HCT116 (cell line): ENCODE results near the gene SH3GL1. TPM values are rescaled to one million over a fixed set of nuclear protein-coding genes. Genes with fewer than 3 reads are reported as not detected.

ENCODE experiments used
- ATAC-seq: fragments of 200-7000 bp; cut with Tn5 transposase; 2 replicates; pipeline ENCODE4 v1.9.1; 2020; ENCODE audit warnings: mild to moderate bottlenecking, moderate library complexity
- BruUV-seq: library from RNA; stranded (reverse); fragments of 400-500 nt; replicated peaks from 2 replicates; lab custom pipeline; 2021; lab: Mats Ljungman, UMichigan
- CTCF ChIA-PET: fragments of 300-600 bp; sonication (Branson Sonifier 250); formaldehyde crosslinking; loops from one replicate; lab custom pipeline; 2021; ENCODE audit warnings: antibody characterized with exemption; lab: Charles Lee
- POLR2A ChIA-PET: fragments of 300-600, 350-600 bp; sonication (Branson Sonifier 250); formaldehyde crosslinking; loops from one replicate; lab custom pipeline; 2021; ENCODE audit warnings: antibody characterized with exemption; lab: Charles Lee
- RAD21 ChIA-PET, 2 experiments: fragments of 300-600 bp; sonication (Branson Sonifier 250); formaldehyde crosslinking; loops; one replicate each; lab custom pipeline; 2023; ENCODE audit warnings: low total read pairs in 2 of 2; ENCODE audit not compliant: uncharacterized antibody in 2 of 2, unreplicated experiment in 2 of 2, low non-redundant PET in 1 of 2; lab: Charles Lee
- DNase-seq: peaks from one replicate; pipeline ENCODE4 v3.0.0-alpha.2; 2010; ENCODE audit warnings: low read depth, low spot score
- H2AFZ ChIP-seq: fragments of 200-600 bp; shearing (Covaris generic), sonication (generic); 2 replicates; pipeline ENCODE4 v1.6.1; 2017; ENCODE audit warnings: low read depth, mixed run types, mixed read lengths, antibody characterized with exemption, low read length; ENCODE audit not compliant: poor library complexity, severe bottlenecking
- H3K27ac ChIP-seq: 2 replicates; pipeline ENCODE4 v1.5.1; 2012; ENCODE audit warnings: low read depth, low read length
- H3K27me3 ChIP-seq: fragments of 200-600 bp; sonication (generic); 2 replicates; pipeline ENCODE4 v1.6.1; 2016; ENCODE audit warnings: mixed run types, low read length, mixed read lengths; ENCODE audit not compliant: insufficient read depth
- H3K36me3 ChIP-seq, 2 experiments: fragments of 200-500 bp in 1 of 2; fragments of 200-600 bp in 1 of 2; sonication (Bioruptor generic) in 1 of 2; sonication (generic) in 1 of 2; 2 replicates each; pipeline versions ENCODE4 v1.5.1 to v1.6.1; 2014 to 2016; ENCODE audit warnings: low read length in 2 of 2, inconsistent platforms in 1 of 2, mixed read lengths in 1 of 2, mixed run types in 1 of 2; ENCODE audit not compliant: insufficient read depth in 2 of 2, control insufficient read depth in 1 of 2
- H3K4me1 ChIP-seq, 2 experiments: fragments of 200-600 bp in 1 of 2; sonication (generic) in 1 of 2; 2 replicates each; pipeline versions ENCODE4 v1.5.1 to v1.6.1; 2012 to 2017; ENCODE audit warnings: low read length in 2 of 2, inconsistent platforms in 1 of 2, mild to moderate bottlenecking in 1 of 2, mixed read lengths in 1 of 2, mixed run types in 1 of 2, moderate library complexity in 1 of 2; ENCODE audit not compliant: insufficient read depth in 2 of 2, control insufficient read depth in 1 of 2
- H3K4me2 ChIP-seq: fragments of 200-600 bp; sonication (generic); 2 replicates; pipeline ENCODE4 v1.6.1; 2017; ENCODE audit warnings: mixed run types, low read length, mixed read lengths
- H3K4me3 ChIP-seq, 2 experiments: fragments of 200-600 bp in 1 of 2; sonication (generic) in 1 of 2; replicated peaks in 1 of 2; 2 replicates each; pipeline ENCODE4 v1.5.1; 2011 to 2016; ENCODE audit warnings: low read length in 2 of 2, control low read depth in 1 of 2, low read depth in 1 of 2, mild to moderate bottlenecking in 1 of 2, mixed read lengths in 1 of 2, mixed run types in 1 of 2
- H3K79me2 ChIP-seq: fragments of 200-600 bp; sonication (generic); 2 replicates; pipeline ENCODE4 v1.6.1; 2017; ENCODE audit warnings: mild to moderate bottlenecking, mixed run types, low read length, moderate library complexity, mixed read lengths; ENCODE audit not compliant: insufficient read depth
- H3K9ac ChIP-seq: fragments of 200-600 bp; sonication (generic); 2 replicates; pipeline ENCODE4 v1.6.1; 2016; ENCODE audit warnings: low read length, mixed read lengths
- H3K9me2 ChIP-seq: fragments of 200-600 bp; sonication (generic), shearing (Covaris generic); 2 replicates; pipeline ENCODE4 v1.6.1; 2017; ENCODE audit warnings: mixed run types, mild to moderate bottlenecking, moderate library complexity; ENCODE audit not compliant: insufficient read depth
- H3K9me3 ChIP-seq, 2 experiments: fragments of 200-500 bp in 1 of 2; fragments of 200-600 bp in 1 of 2; sonication (Bioruptor generic) in 1 of 2; sonication (generic) in 1 of 2; 2 replicates each; pipeline ENCODE4 v1.6.1; 2014 to 2017; ENCODE audit warnings: low read length in 2 of 2, mixed read lengths in 2 of 2, inconsistent platforms in 1 of 2, low read depth in 1 of 2, mild to moderate bottlenecking in 1 of 2, mixed run types in 1 of 2, moderate library complexity in 1 of 2; ENCODE audit not compliant: control insufficient read depth in 1 of 2, insufficient read depth in 1 of 2
- H4K20me1 ChIP-seq: fragments of 200-600 bp; sonication (generic), shearing (Covaris generic); 2 replicates; pipeline ENCODE4 v1.6.1; 2017; ENCODE audit warnings: mixed run types, mild to moderate bottlenecking, moderate library complexity; ENCODE audit not compliant: insufficient read depth
- CBX3 ChIP-seq: IDR thresholded peaks from 2 replicates; pipeline ENCODE4 v1.6.1; 2012; ENCODE audit warnings: low read depth
- CTCF ChIP-seq, 3 experiments: fragments of 200-600 bp in 1 of 3; sonication (generic) in 1 of 3; IDR thresholded peaks in 2 of 3; conservative IDR thresholded peaks in 1 of 3; 2 replicates each; pipeline ENCODE4 v1.5.1; 2012 to 2017; ENCODE audit warnings: low read depth in 2 of 3, low read length in 2 of 3, antibody characterized with exemption in 1 of 3, borderline replicate concordance in 1 of 3, control low read depth in 1 of 3, mild to moderate bottlenecking in 1 of 3, mixed read lengths in 1 of 3, mixed run types in 1 of 3, moderate library complexity in 1 of 3; ENCODE audit not compliant: insufficient read depth in 1 of 3
- EZH2 ChIP-seq: fragments of 200-600 bp; sonication (generic); IDR thresholded peaks from 2 replicates; pipeline ENCODE4 v1.6.1; 2017; ENCODE audit warnings: antibody characterized with exemption, mixed run types
- EZH2phosphoT487 ChIP-seq: fragments of 200-600 bp; IDR thresholded peaks from 2 replicates; pipeline ENCODE4 v1.6.1; 2018; ENCODE audit warnings: antibody characterized with exemption, borderline replicate concordance
- FOSL1 ChIP-seq: IDR thresholded peaks from 2 replicates; pipeline ENCODE4 v1.6.1; 2012; ENCODE audit warnings: low read depth
- POLR2A ChIP-seq: IDR thresholded peaks from 2 replicates; pipeline ENCODE4 v1.7.0; 2011; ENCODE audit warnings: borderline replicate concordance; ENCODE audit not compliant: insufficient read depth, insufficient read length; ENCODE audit errors: extremely low read depth
- POLR2AphosphoS5 ChIP-seq: IDR thresholded peaks from 2 replicates; pipeline ENCODE4 v1.6.1; 2011; ENCODE audit warnings: mild to moderate bottlenecking, low read depth, low read length, moderate library complexity
- SP1 ChIP-seq: IDR thresholded peaks from 2 replicates; pipeline ENCODE4 v1.6.1; 2012; ENCODE audit warnings: low read depth
- TCF7L2 ChIP-seq: IDR thresholded peaks from 2 replicates; pipeline ENCODE4 v1.7.0; 2011; ENCODE audit warnings: borderline replicate concordance, inconsistent platforms; ENCODE audit not compliant: insufficient read depth, insufficient read length; ENCODE audit errors: extremely low read depth
- ZFX ChIP-seq: fragments of 450-650 bp; IDR thresholded peaks from 2 replicates; pipeline ENCODE4 v1.6.1; 2017
- intact Hi-C: fragments of 100-400 bp; cut with micrococcal nuclease; formaldehyde crosslinking; loops from 2 replicates; pipeline ENCODE4 v1.10.0; 2022
- total RNA-seq: library from RNA; stranded (reverse); gene quantifications from one replicate; pipeline ENCODE4 v1.2.1, GENCODE V29; 2021; ENCODE audit not compliant: unreplicated experiment

The SH3GL1 gene
- total RNA-seq, 1 experiment from 2014 or later: 86.0 TPM

- ATAC-seq (peak; percentile 89), DNase-seq (peak; percentile 100)
- H3K27me3 ChIP-seq: no peaks in the 10 kb centered on the region
- no TSS peak for BruUV-seq
- H3K4me2 ChIP-seq: peak overlapping the region; percentile 97
- no peaks in the 10 kb centered on the region for H3K9me2 ChIP-seq
- ChIA-PET CTCF (interaction anchor here (0.6 to 3.0 kb wide), 8 partner anchors 10 to 129 kb away, joined by 3 to 47 read pairs (median 4); partner anchors contain the start of genes CHAF1A, HDGFL2 and YJU2), RAD21 (interaction anchor here (0.8 to 1.5 kb wide), 3 partner anchors 33 to 76 kb away, joined by 3 to 10 read pairs (median 3); no protein-coding TSS in a partner anchor), POLR2A (interaction anchor here (0.8 to 1.6 kb wide), 17 partner anchors 10 to 129 kb away, joined by 3 to 11 read pairs (median 5); partner anchors contain the start of genes CHAF1A, FSD1 and YJU2)
- H3K4me1 ChIP-seq: peaks cover 7 to 18% of the 10 kb centered on the region in 2 experiments
- intact Hi-C loops: loop anchor here (2.0 kb wide), 1 partner anchor 32 kb away; no protein-coding TSS in a partner anchor
- no peaks in the 10 kb centered on the region for H3K9me3 ChIP-seq
- H3K27ac ChIP-seq: peak overlapping the region; percentile 86
- H3K79me2 ChIP-seq: no peaks in the 10 kb centered on the region; the same call in 1 of the 2 replicates
- H4K20me1 ChIP-seq: no peaks in the 10 kb centered on the region
- H2AFZ ChIP-seq: peak overlapping the region; percentile 62
- TF ChIP-seq SP1 (peak; percentile 100), TCF7L2 (peak; percentile 79), CBX3 (no peak), FOSL1 (no peak), POLR2A (peak; percentile 78), ZFX (peak; percentile 26; the same call in 1 of the 2 replicates), CTCF (IDR thresholded peaks at IDR 0.05 in 2 of 3, conservative IDR thresholded peaks at IDR 0.05 in 1 of 3; ENCODE audit: borderline replicate concordance in 1 of 3, insufficient read depth in 1 of 3, low read depth in 2 of 3, low read length in 2 of 3) (peak in 2 of 3 experiments; percentile 5 to 21; a peak in 1 of 6 replicates), EZH2 (no peak), POLR2AphosphoS5 (peak; percentile 93), EZH2phosphoT487 (no peak)
- H3K9ac ChIP-seq: peak overlapping the region; percentile 77
- peak overlapping the region; percentile 69 to 75 for H3K4me3 ChIP-seq
- peaks cover 0 to 5% of the 10 kb centered on the region in 2 experiments; a peak in 2 of 4 replicates for H3K36me3 ChIP-seq
Observed at GRCh38 chr19:4342615-4343369, 57.6 kb downstream of the SH3GL1 start.
